ENCODE results near the gene CDH22. TPM values are rescaled to one million over a fixed set of nuclear protein-coding genes. Genes with fewer than 3 reads are reported as not detected.

CDH22 gene
- total RNA-seq, 1 experiment from 2014 or later: 0.11 TPM

- peaks cover 14% of the 10 kb centered on the region for H3K4me1 Mint-ChIP-seq (ENCODE audit: low read depth, unreplicated experiment)
- H3K27me3 ChIP-seq (replicated peaks; ENCODE audit: control insufficient read depth, insufficient read depth, low read length): peaks cover 4% of the 10 kb centered on the region; the same call in 1 of the 2 replicates
- TF ChIP-seq CTCF (IDR thresholded peaks at IDR 0.05; ENCODE audit: insufficient read depth in 1 of 2, low read depth in 1 of 2, low read length in 1 of 2, severe bottlenecking in 1 of 2, unreplicated experiment in 1 of 2): no peak
- H3K27me3 Mint-ChIP-seq (ENCODE audit: insufficient read depth, unreplicated experiment): peaks cover 8% of the 10 kb centered on the region
- peaks cover 5% of the 10 kb centered on the region; the same call in 1 of the 2 replicates for H3K4me1 ChIP-seq
- H3K36me3 ChIP-seq (ENCODE audit: control insufficient read depth, insufficient read depth, low read length): peaks cover 2% of the 10 kb centered on the region
- H3K9me3 ChIP-seq: no peaks in the 10 kb centered on the region
- BruUV-seq (replicated peaks): TSS peak; percentile 7
- ChIA-PET CTCF (interaction anchor here (0.7 to 0.9 kb wide), 2 partner anchors 12 to 406 kb away, joined by 3 to 5 read pairs; no protein-coding TSS in a partner anchor), POLR2A (no interaction called here)
- H3K4me3 ChIP-seq (ENCODE audit: low read depth, low read length): no peak overlapping the region
- DNase-seq: no peak
- H3K27ac Mint-ChIP-seq (ENCODE audit: unreplicated experiment): no peak overlapping the region
- H3K9me3 Mint-ChIP-seq (ENCODE audit: unreplicated experiment): no peaks in the 10 kb centered on the region
- H3K4me3 Mint-ChIP-seq (ENCODE audit: unreplicated experiment): no peak overlapping the region
- peaks cover 13% of the 10 kb centered on the region for H3K36me3 Mint-ChIP-seq (ENCODE audit: insufficient read depth, unreplicated experiment)
- intact Hi-C loops (cut with micrococcal nuclease; ENCODE audit: unreplicated experiment): no loop called here
Measured at GRCh38 chr20:46346770-46347169, 38.5 kb upstream of the CDH22 start.

GRCh38 chr20:46344488-46345162 is 36.3 kb upstream of the CDH22 start:
- H3K4me3 ChIP-seq (ENCODE audit: low read depth, low read length): no peak overlapping the region
- H3K4me1 ChIP-seq: no peaks in the 10 kb centered on the region; the same call in 1 of the 2 replicates
- H3K27ac Mint-ChIP-seq (ENCODE audit: unreplicated experiment): no peak overlapping the region
- TF ChIP-seq CTCF (IDR thresholded peaks at IDR 0.05; ENCODE audit: insufficient read depth in 1 of 2, low read depth in 1 of 2, low read length in 1 of 2, severe bottlenecking in 1 of 2, unreplicated experiment in 1 of 2): no peak
- ChIA-PET CTCF (interaction anchor here (1.3 to 2.5 kb wide), 2 partner anchors 38 to 62 kb away, joined by 4 to 6 read pairs; partner anchors contain the start of gene ELMO2), POLR2A (no interaction called here)
- no peaks in the 10 kb centered on the region for H3K4me1 Mint-ChIP-seq (ENCODE audit: low read depth, unreplicated experiment)
- no peak for DNase-seq
- H3K4me3 Mint-ChIP-seq (ENCODE audit: unreplicated experiment): no peak overlapping the region
- H3K36me3 ChIP-seq (ENCODE audit: control insufficient read depth, insufficient read depth, low read length): no peaks in the 10 kb centered on the region; the same call in 1 of the 2 replicates
- H3K9me3 ChIP-seq: no peaks in the 10 kb centered on the region
- H3K36me3 Mint-ChIP-seq (ENCODE audit: insufficient read depth, unreplicated experiment): peaks cover 3% of the 10 kb centered on the region
- H3K27me3 Mint-ChIP-seq (ENCODE audit: insufficient read depth, unreplicated experiment): peaks cover 8% of the 10 kb centered on the region
- BruUV-seq (replicated peaks): no TSS peak
- H3K27me3 ChIP-seq (replicated peaks; ENCODE audit: control insufficient read depth, insufficient read depth, low read length): peaks cover 4% of the 10 kb centered on the region
- intact Hi-C loops (cut with micrococcal nuclease; ENCODE audit: unreplicated experiment): no loop called here
- H3K9me3 Mint-ChIP-seq (ENCODE audit: unreplicated experiment): no peaks in the 10 kb centered on the region

GRCh38 chr20:46343975-46344357 is 35.7 kb upstream of the CDH22 start:
- CTCF ChIA-PET: interaction anchor here (2.5 kb wide), 1 partner anchor 37 kb away, joined by 6 read pairs; no protein-coding TSS in a partner anchor
- H3K9me3 ChIP-seq: no peaks in the 10 kb centered on the region
- no peak overlapping the region for H3K4me3 ChIP-seq (ENCODE audit: low read depth, low read length)
- peaks cover 6% of the 10 kb centered on the region for H3K27me3 ChIP-seq (replicated peaks; ENCODE audit: control insufficient read depth, insufficient read depth, low read length)
- no peaks in the 10 kb centered on the region for H3K4me1 ChIP-seq
- H3K27ac Mint-ChIP-seq (ENCODE audit: unreplicated experiment): no peak overlapping the region
- no peak for DNase-seq
- POLR2A ChIA-PET: interaction anchor here (0.6 kb wide), 1 partner anchor 20 kb away, joined by 3 read pairs; no protein-coding TSS in a partner anchor
- H3K27me3 Mint-ChIP-seq (ENCODE audit: insufficient read depth, unreplicated experiment): peaks cover 11% of the 10 kb centered on the region
- TF ChIP-seq CTCF (IDR thresholded peaks at IDR 0.05; ENCODE audit: insufficient read depth in 1 of 2, low read depth in 1 of 2, low read length in 1 of 2, severe bottlenecking in 1 of 2, unreplicated experiment in 1 of 2): no peak
- BruUV-seq (replicated peaks): no TSS peak
- H3K4me1 Mint-ChIP-seq (ENCODE audit: low read depth, unreplicated experiment): no peaks in the 10 kb centered on the region
- no peak overlapping the region for H3K4me3 Mint-ChIP-seq (ENCODE audit: unreplicated experiment)
- no peaks in the 10 kb centered on the region for H3K36me3 ChIP-seq (ENCODE audit: control insufficient read depth, insufficient read depth, low read length)
- no peaks in the 10 kb centered on the region for H3K36me3 Mint-ChIP-seq (ENCODE audit: insufficient read depth, unreplicated experiment)
- intact Hi-C loops (cut with micrococcal nuclease; ENCODE audit: unreplicated experiment): no loop called here
- no peaks in the 10 kb centered on the region for H3K9me3 Mint-ChIP-seq (ENCODE audit: unreplicated experiment)

Measured in Caco-2 (cell line).